ENCODE results near the gene PLP1. TPM values are rescaled to one million over a fixed set of nuclear protein-coding genes. Genes with fewer than 3 reads are reported as not detected.

Gene PLP1
- total and polyA plus RNA-seq, 2 experiments from 2014 or later, result 36.9 to 66.9 TPM

- Histone ChIP-seq H3K27ac (ENCODE audit: low read depth) (no peak overlapping the region), H3K4me1 (ENCODE audit: insufficient read depth) (peaks cover 7% of the 10 kb centered on the region), H3F3A (replicated peaks; ENCODE audit: low read depth) (no peaks in the 10 kb centered on the region), H2AFZ (no peak overlapping the region), H3K9me2 (ENCODE audit: insufficient read depth) (no peaks in the 10 kb centered on the region), H4K20me1 (replicated peaks; ENCODE audit: insufficient read depth) (no peaks in the 10 kb centered on the region; the same call in 1 of the 2 replicates), H3K79me2 (replicated peaks; ENCODE audit: insufficient read depth) (no peaks in the 10 kb centered on the region), H3K4me2 (no peak overlapping the region), H3K4me3 (no peak overlapping the region), H3K27me3 (ENCODE audit: insufficient read depth) (no peaks in the 10 kb centered on the region), H3K36me3 (ENCODE audit: insufficient read depth) (no peaks in the 10 kb centered on the region)
- DNase-seq (ENCODE audit: low spot score) (no peak), ATAC-seq (no peak)
- Mint-ChIP-seq H3K4me3 (no peak overlapping the region), H3K27me3 (ENCODE audit: insufficient read depth, low read depth, poor library complexity) (peaks cover 9% of the 10 kb centered on the region), H3K36me3 (ENCODE audit: low read depth) (peaks cover 56% of the 10 kb centered on the region), H3K9me3 (no peaks in the 10 kb centered on the region; the same call in 2 of the 3 replicates), H3K27ac (no peak overlapping the region), H3K4me1 (peaks cover 27% of the 10 kb centered on the region)
- TF ChIP-seq EZH2phosphoT487 (IDR thresholded peaks at IDR 0.05; ENCODE audit: unreplicated experiment) (no peak), ETS1 (IDR thresholded peaks at IDR 0.05) (no peak), EZH2 (IDR thresholded peaks at IDR 0.05; ENCODE audit: low read depth, unreplicated experiment) (no peak), REST (IDR thresholded peaks at IDR 0.05; ENCODE audit: unreplicated experiment) (no peak), NANOG (IDR thresholded peaks at IDR 0.05; ENCODE audit: borderline replicate concordance) (no peak), ZNF114 (CRISPR knock-in tag; IDR thresholded peaks at IDR 0.05) (no peak)
- TF ChIP-seq, protein P1, sequence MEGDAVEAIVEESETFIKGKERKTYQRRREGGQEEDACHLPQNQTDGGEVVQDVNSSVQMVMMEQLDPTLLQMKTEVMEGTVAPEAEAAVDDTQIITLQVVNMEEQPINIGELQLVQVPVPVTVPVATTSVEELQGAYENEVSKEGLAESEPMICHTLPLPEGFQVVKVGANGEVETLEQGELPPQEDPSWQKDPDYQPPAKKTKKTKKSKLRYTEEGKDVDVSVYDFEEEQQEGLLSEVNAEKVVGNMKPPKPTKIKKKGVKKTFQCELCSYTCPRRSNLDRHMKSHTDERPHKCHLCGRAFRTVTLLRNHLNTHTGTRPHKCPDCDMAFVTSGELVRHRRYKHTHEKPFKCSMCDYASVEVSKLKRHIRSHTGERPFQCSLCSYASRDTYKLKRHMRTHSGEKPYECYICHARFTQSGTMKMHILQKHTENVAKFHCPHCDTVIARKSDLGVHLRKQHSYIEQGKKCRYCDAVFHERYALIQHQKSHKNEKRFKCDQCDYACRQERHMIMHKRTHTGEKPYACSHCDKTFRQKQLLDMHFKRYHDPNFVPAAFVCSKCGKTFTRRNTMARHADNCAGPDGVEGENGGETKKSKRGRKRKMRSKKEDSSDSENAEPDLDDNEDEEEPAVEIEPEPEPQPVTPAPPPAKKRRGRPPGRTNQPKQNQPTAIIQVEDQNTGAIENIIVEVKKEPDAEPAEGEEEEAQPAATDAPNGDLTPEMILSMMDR (conservative IDR thresholded peaks at IDR 0.05; ENCODE audit: low read depth in 2 of 2), result no peak
Observed at GRCh38 chrX:103756736-103757135, 19.9 kb upstream of the PLP1 start.

- H3K4me3 ChIP-seq, result no peak overlapping the region
- DNase-seq (ENCODE audit: low spot score) (no peak), ATAC-seq (no peak)
- H4K20me1 ChIP-seq (replicated peaks; ENCODE audit: insufficient read depth), result no peaks in the 10 kb centered on the region; the same call in 1 of the 2 replicates
- H3K27ac ChIP-seq (ENCODE audit: low read depth), result no peak overlapping the region
- no peaks in the 10 kb centered on the region for H3K27me3 ChIP-seq (ENCODE audit: insufficient read depth)
- no peak overlapping the region for H3K4me2 ChIP-seq
- H3K27ac Mint-ChIP-seq, result no peak overlapping the region
- H3K79me2 ChIP-seq (replicated peaks; ENCODE audit: insufficient read depth), result no peaks in the 10 kb centered on the region
- no peaks in the 10 kb centered on the region for H3K36me3 ChIP-seq (ENCODE audit: insufficient read depth)
- H2AFZ ChIP-seq, result no peak overlapping the region
- no peak overlapping the region for H3K4me3 Mint-ChIP-seq
- peaks cover 40% of the 10 kb centered on the region for H3K4me1 Mint-ChIP-seq
- peaks cover 58% of the 10 kb centered on the region for H3K36me3 Mint-ChIP-seq (ENCODE audit: low read depth)
- H3K9me2 ChIP-seq (ENCODE audit: insufficient read depth), result no peaks in the 10 kb centered on the region
- no peaks in the 10 kb centered on the region for H3F3A ChIP-seq (replicated peaks; ENCODE audit: low read depth)
- peaks cover 9% of the 10 kb centered on the region for H3K4me1 ChIP-seq (ENCODE audit: insufficient read depth)
- no peaks in the 10 kb centered on the region; the same call in 2 of the 3 replicates for H3K9me3 Mint-ChIP-seq
- peaks cover 9% of the 10 kb centered on the region for H3K27me3 Mint-ChIP-seq (ENCODE audit: insufficient read depth, low read depth, poor library complexity)
- TF ChIP-seq POLR2AphosphoS5 (IDR thresholded peaks at IDR 0.05; ENCODE audit: low read depth), result no peak
- no peak for TF ChIP-seq STAT1 (IDR thresholded peaks at IDR 0.05; ENCODE audit: unreplicated experiment)
- no peak for TF ChIP-seq EZH2 (IDR thresholded peaks at IDR 0.05; ENCODE audit: low read depth, unreplicated experiment)
- no peak for TF ChIP-seq ZNF114 (CRISPR knock-in tag; IDR thresholded peaks at IDR 0.05)
- TF ChIP-seq EZH2phosphoT487 (IDR thresholded peaks at IDR 0.05; ENCODE audit: unreplicated experiment), result no peak
- TF ChIP-seq, protein P1 (conservative IDR thresholded peaks at IDR 0.05; ENCODE audit: low read depth in 2 of 2), result no peak
- no peak for TF ChIP-seq CREB1 (CRISPR knock-in tag; IDR thresholded peaks at IDR 0.05; ENCODE audit: low read depth)
- TF ChIP-seq REST (IDR thresholded peaks at IDR 0.05; ENCODE audit: unreplicated experiment), result no peak
Observed at GRCh38 chrX:103758555-103758954, 18.1 kb upstream of the PLP1 start.
